Suppressor macrophage treated with lipopolysaccharide for 1 hour (primary cell): Measurements from ENCODE around the gene C20orf144.

ENCODE experiments used
- DNase-seq, 3 donors: peaks; one replicate each; pipeline ENCODE4 v3.0.0-alpha.2; 2020 to 2022

The C20orf144 gene

GRCh38 chr20:33677991-33678702 is 16.0 kb downstream of the C20orf144 start:
- no peak for DNase-seq

GRCh38 chr20:33679758-33680485 is 17.8 kb downstream of the C20orf144 start:
- no peak for DNase-seq

GRCh38 chr20:33680686-33681085 is 18.6 kb downstream of the C20orf144 start:
- no peak for DNase-seq

- no peak for DNase-seq
Measured at GRCh38 chr20:33681288-33681687, 19.2 kb downstream of the C20orf144 start.

- no peak for DNase-seq
Measured at GRCh38 chr20:33681728-33682353, 19.7 kb downstream of the C20orf144 start.

GRCh38 chr20:33684533-33685327 is 22.6 kb downstream of the C20orf144 start:
- no peak for DNase-seq

- peak; percentile 44 to 77 (median 61) for DNase-seq
Measured at GRCh38 chr20:33685328-33686099, 23.4 kb downstream of the C20orf144 start.

GRCh38 chr20:33686100-33686983 is 24.2 kb downstream of the C20orf144 start, which contains the start of gene E2F1:
TSS of gene E2F1 (minus strand) at chr20:33686385. CDS start at chr20:33686264, 121 bp downstream.
- peak; percentile 97 to 99 (median 99) for DNase-seq

- DNase-seq = no peak
Measured at GRCh38 chr20:33686984-33687366, 24.8 kb downstream of the C20orf144 start.

- peak; percentile 53 to 70 (median 55) for DNase-seq
Measured at GRCh38 chr20:33687370-33687915, 25.3 kb downstream of the C20orf144 start.

- DNase-seq = no peak
Measured at GRCh38 chr20:33687993-33688937, 26.1 kb downstream of the C20orf144 start.

- DNase-seq = no peak
Measured at GRCh38 chr20:33688938-33689424, 26.9 kb downstream of the C20orf144 start.

GRCh38 chr20:33689493-33689892 is 27.4 kb downstream of the C20orf144 start:
- DNase-seq = no peak

- DNase-seq = peak; percentile 57 to 66 (median 64)
Measured at GRCh38 chr20:33689973-33690372, 27.8 kb downstream of the C20orf144 start.

- no peak for DNase-seq
Measured at GRCh38 chr20:33693289-33693688, 31.2 kb downstream of the C20orf144 start.

- DNase-seq = no peak
Measured at GRCh38 chr20:33693741-33694638, 31.9 kb downstream of the C20orf144 start.

GRCh38 chr20:33694639-33695012 is 32.5 kb downstream of the C20orf144 start:
- DNase-seq = no peak

- DNase-seq = no peak
Measured at GRCh38 chr20:33696448-33696847, 34.3 kb downstream of the C20orf144 start.
